Right lobe of liver (tissue), 4 donors: Measurements from ENCODE around the gene RIPK4.

ENCODE experiments used
- POLR2A ChIP-seq: fragments of 450-650 bp; IDR thresholded peaks from one replicate; pipeline ENCODE4 v1.6.1; 2017; ENCODE audit warnings: antibody characterized with exemption, mild to moderate bottlenecking
- TF ChIP-seq, protein P1 (sequence below), 4 donors: fragments of 200-600 bp in 3 of 4; fragments of 450-650 bp in 1 of 4; IDR thresholded peaks; one replicate each; pipeline versions ENCODE4 v1.5.1 to v1.8.0; 2016 to 2022; ENCODE audit warnings: antibody characterized with exemption in 4 of 4, mild to moderate bottlenecking in 2 of 4
- donor health status: DM: no; HTN: no; CAD: no.
- donor health status: DM: no; HTN: no; CAD: no.
- donor health status: DM: no; HTN: yes; CAD: no.

DNA sequence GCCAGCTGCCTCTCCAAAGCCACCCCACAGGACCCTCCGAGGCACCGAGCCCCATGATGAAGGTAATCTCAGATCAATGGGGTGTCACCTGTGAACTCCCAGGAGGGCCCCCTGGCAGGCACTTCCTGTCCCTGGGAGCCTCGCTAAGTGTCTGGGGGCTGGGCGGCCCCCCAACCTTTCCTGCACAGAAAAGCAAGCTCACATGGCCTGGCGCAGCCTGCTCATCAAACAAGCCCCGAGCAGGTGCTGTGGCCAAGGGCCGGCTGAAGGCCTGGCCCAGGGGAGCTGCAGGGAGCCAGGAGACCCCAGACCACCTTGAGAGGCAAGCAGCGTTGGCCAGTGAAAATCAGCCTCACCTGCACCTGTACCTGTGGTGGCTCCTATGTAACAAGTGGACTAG, 2.9 kb downstream of the RIPK4 start:
- no peak for TF ChIP-seq POLR2A
- TF ChIP-seq, protein P1, sequence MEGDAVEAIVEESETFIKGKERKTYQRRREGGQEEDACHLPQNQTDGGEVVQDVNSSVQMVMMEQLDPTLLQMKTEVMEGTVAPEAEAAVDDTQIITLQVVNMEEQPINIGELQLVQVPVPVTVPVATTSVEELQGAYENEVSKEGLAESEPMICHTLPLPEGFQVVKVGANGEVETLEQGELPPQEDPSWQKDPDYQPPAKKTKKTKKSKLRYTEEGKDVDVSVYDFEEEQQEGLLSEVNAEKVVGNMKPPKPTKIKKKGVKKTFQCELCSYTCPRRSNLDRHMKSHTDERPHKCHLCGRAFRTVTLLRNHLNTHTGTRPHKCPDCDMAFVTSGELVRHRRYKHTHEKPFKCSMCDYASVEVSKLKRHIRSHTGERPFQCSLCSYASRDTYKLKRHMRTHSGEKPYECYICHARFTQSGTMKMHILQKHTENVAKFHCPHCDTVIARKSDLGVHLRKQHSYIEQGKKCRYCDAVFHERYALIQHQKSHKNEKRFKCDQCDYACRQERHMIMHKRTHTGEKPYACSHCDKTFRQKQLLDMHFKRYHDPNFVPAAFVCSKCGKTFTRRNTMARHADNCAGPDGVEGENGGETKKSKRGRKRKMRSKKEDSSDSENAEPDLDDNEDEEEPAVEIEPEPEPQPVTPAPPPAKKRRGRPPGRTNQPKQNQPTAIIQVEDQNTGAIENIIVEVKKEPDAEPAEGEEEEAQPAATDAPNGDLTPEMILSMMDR (IDR thresholded peaks at IDR 0.05), result no peak
